GM23338 (cell line): Measurements from ENCODE around the gene NUBPL. TPM values are rescaled to one million over a fixed set of nuclear protein-coding genes. Genes with fewer than 3 reads are reported as not detected.

Experiments
- ATAC-seq: fragments of 200-7000 bp; cut with Tn5 transposase; 3 replicates; pipeline ENCODE4 v1.9.1; 2020
- DNase-seq: peaks from one replicate; pipeline ENCODE4 v3.0.0-alpha.2; 2015; ENCODE audit warnings: low spot score
- H2AFZ ChIP-seq: fragments of 200-600 bp; sonication (generic); 2 replicates; pipeline ENCODE4 v1.8.0; 2016; ENCODE audit warnings: antibody characterized with exemption, mild to moderate bottlenecking, moderate library complexity
- H3F3A ChIP-seq: fragments of 200-600 bp; sonication (generic); replicated peaks from 2 replicates; pipeline ENCODE4 v1.8.0; 2017; ENCODE audit warnings: antibody characterized with exemption, mixed run types, low read depth
- H3K27ac ChIP-seq: fragments of 200-600 bp; sonication (generic); 2 replicates; pipeline ENCODE4 v1.6.1; 2016; ENCODE audit warnings: low read depth
- H3K27me3 ChIP-seq: fragments of 200-600 bp; sonication (generic); 2 replicates; pipeline ENCODE4 v1.8.0; 2016; ENCODE audit warnings: mild to moderate bottlenecking, mixed run types, moderate library complexity; ENCODE audit not compliant: insufficient read depth
- H3K36me3 ChIP-seq: fragments of 200-600 bp; sonication (generic); 2 replicates; pipeline ENCODE4 v1.8.0; 2016; ENCODE audit warnings: mild to moderate bottlenecking; ENCODE audit not compliant: insufficient read depth
- H3K4me1 ChIP-seq: fragments of 200-600 bp; sonication (generic); 2 replicates; pipeline ENCODE4 v1.8.0; 2016; ENCODE audit warnings: mild to moderate bottlenecking, moderate library complexity; ENCODE audit not compliant: insufficient read depth
- H3K4me2 ChIP-seq: fragments of 200-600 bp; sonication (generic); 2 replicates; pipeline ENCODE4 v1.7.1; 2017; ENCODE audit warnings: mixed run types
- H3K4me3 ChIP-seq: fragments of 200-600 bp; sonication (generic); 2 replicates; pipeline ENCODE4 v1.6.1; 2016; ENCODE audit warnings: mixed run types
- H3K79me2 ChIP-seq: fragments of 200-600 bp; sonication (generic); replicated peaks from 2 replicates; pipeline ENCODE4 v1.8.0; 2017; ENCODE audit warnings: mild to moderate bottlenecking; ENCODE audit not compliant: insufficient read depth
- H3K9me2 ChIP-seq: fragments of 200-600 bp; sonication (generic); 2 replicates; pipeline ENCODE4 v1.8.0; 2017; ENCODE audit not compliant: insufficient read depth
- H4K20me1 ChIP-seq: fragments of 200-600 bp; sonication (generic); replicated peaks from 2 replicates; pipeline ENCODE4 v1.8.0; 2017; ENCODE audit warnings: mild to moderate bottlenecking; ENCODE audit not compliant: insufficient read depth
- H3K27ac Mint-ChIP-seq: 2 replicates; pipeline ENCODE4 v1.8.0; 2020; ENCODE audit warnings: inconsistent platforms, mild to moderate bottlenecking, moderate library complexity, mixed read lengths
- H3K27me3 Mint-ChIP-seq: 3 replicates; pipeline ENCODE4 v1.8.0; 2022; ENCODE audit warnings: low read depth, mild to moderate bottlenecking, moderate library complexity, mixed read lengths, inconsistent platforms; ENCODE audit not compliant: insufficient read depth, poor library complexity
- H3K36me3 Mint-ChIP-seq: 3 replicates; pipeline ENCODE4 v1.8.0; 2021; ENCODE audit warnings: low read depth, mild to moderate bottlenecking, inconsistent platforms, moderate library complexity, mixed read lengths
- H3K4me1 Mint-ChIP-seq: 3 replicates; pipeline ENCODE4 v1.8.0; 2020; ENCODE audit warnings: mild to moderate bottlenecking, inconsistent platforms, mixed read lengths
- H3K4me3 Mint-ChIP-seq: 3 replicates; pipeline ENCODE4 v1.8.0; 2021; ENCODE audit warnings: moderate library complexity, mild to moderate bottlenecking, inconsistent platforms, mixed read lengths
- H3K9me3 Mint-ChIP-seq: 3 replicates; pipeline ENCODE4 v1.8.0; 2020; ENCODE audit warnings: moderate library complexity, mild to moderate bottlenecking, inconsistent platforms, mixed read lengths
- CREB1 ChIP-seq: fragments of 250-450 bp; sonication (Bioruptor Pico); IDR thresholded peaks from 2 replicates; pipeline ENCODE4 v1.5.0; 2020; ENCODE audit warnings: low read depth, mild to moderate bottlenecking, moderate library complexity
- STAT1 ChIP-seq: IDR thresholded peaks from one replicate; pipeline ENCODE4 v1.6.1; 2016; ENCODE audit warnings: antibody characterized with exemption; ENCODE audit not compliant: unreplicated experiment
- ZNF114 ChIP-seq: fragments of 250-450 bp; sonication (Bioruptor Pico); IDR thresholded peaks from 2 replicates; pipeline ENCODE4 v1.5.0; 2020; ENCODE audit warnings: mild to moderate bottlenecking, moderate library complexity
- ZNF331 ChIP-seq: fragments of 250-450 bp; sonication (Bioruptor Pico); IDR thresholded peaks from 2 replicates; pipeline ENCODE4 v1.5.0; 2020; ENCODE audit warnings: low read depth, mild to moderate bottlenecking, moderate library complexity
- ZNF462 ChIP-seq: fragments of 250-450 bp; sonication (Bioruptor Pico); IDR thresholded peaks from 2 replicates; pipeline ENCODE4 v1.5.0; 2020; ENCODE audit warnings: mild to moderate bottlenecking, moderate library complexity
- polyA plus RNA-seq: library from polyadenylated mRNA; unstranded; fragments of >200 nt; fragmentation: Nextera tagmentation; extraction: Ambion mirVana; gene quantifications from 2 replicates; pipeline ENCODE4 v1.2.1, GENCODE V29; 2016
- total RNA-seq: library from RNA; depleted of rRNA; stranded (reverse); fragments of >200 nt; shearing (Covaris generic); gene quantifications from 2 replicates; pipeline ENCODE4 v1.2.3, GENCODE V29; 2014
- TF ChIP-seq, protein P1 (sequence below): IDR thresholded peaks from one replicate; pipeline ENCODE4 v1.6.1; 2018; ENCODE audit warnings: antibody characterized with exemption; ENCODE audit not compliant: unreplicated experiment

The NUBPL gene
- total and polyA plus RNA-seq, 2 experiments from 2014 or later = 6.1 to 20.7 TPM

DNA sequence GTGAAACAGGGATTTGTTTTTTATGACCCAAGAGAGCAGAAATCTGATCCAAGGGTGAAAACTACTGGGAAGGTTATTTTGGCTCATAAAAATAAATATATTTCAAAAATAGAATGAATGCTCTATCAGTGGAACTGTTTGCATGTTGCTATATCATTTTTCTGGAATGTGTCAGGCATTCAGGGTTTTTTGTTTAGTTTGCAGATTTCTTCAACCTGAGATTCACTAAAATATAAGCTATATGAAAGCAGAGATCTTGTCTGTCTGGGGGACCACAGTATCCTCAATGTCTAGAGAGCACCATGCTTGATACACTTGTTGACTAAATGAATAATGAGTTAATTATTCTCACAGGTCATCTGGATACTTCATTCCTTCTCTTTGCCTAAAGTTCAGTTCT lies 165.1 kb downstream of the NUBPL start (continued):
- TF ChIP-seq ZNF462 (CRISPR knock-in tag) (no peak), ZNF331 (CRISPR knock-in tag) (no peak), STAT1 (no peak)

DNA sequence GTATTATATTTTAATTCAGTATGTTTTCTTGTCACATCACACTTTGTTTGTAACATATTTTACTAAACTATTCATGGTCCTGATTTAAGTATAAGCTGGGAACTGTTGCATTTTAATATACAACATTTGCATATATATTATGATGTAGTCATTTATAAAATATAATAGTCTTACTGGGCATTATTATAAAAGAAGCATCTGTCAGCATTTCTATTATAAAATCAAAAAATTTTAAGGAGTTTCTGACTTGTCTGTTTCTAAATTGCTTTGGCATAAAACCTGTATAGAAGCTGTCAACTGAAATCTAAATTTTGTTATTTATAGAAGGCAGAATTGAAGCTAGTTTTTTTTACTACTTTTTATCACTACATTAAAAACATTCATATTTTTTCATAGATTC lies 166.6 kb downstream of the NUBPL start:
- Histone ChIP-seq H3K4me2 (no peak overlapping the region), H3K27me3 (no peaks in the 10 kb centered on the region), H3K9me2 (peaks cover 3% of the 10 kb centered on the region; the same call in 1 of the 2 replicates), H3K4me3 (no peak overlapping the region), H3K36me3 (no peaks in the 10 kb centered on the region; the same call in 1 of the 2 replicates), H3F3A (no peaks in the 10 kb centered on the region), H3K79me2 (no peaks in the 10 kb centered on the region), H3K4me1 (no peaks in the 10 kb centered on the region), H4K20me1 (no peaks in the 10 kb centered on the region), H3K27ac (no peak overlapping the region), H2AFZ (no peak overlapping the region)
- Mint-ChIP-seq H3K27ac (no peak overlapping the region), H3K9me3 (peaks cover 20% of the 10 kb centered on the region), H3K4me1 (no peaks in the 10 kb centered on the region), H3K4me3 (no peak overlapping the region), H3K27me3 (no peaks in the 10 kb centered on the region), H3K36me3 (peaks cover 13% of the 10 kb centered on the region; the same call in 1 of the 3 replicates)
- ATAC-seq (no peak), DNase-seq (no peak)
- TF ChIP-seq CREB1 (CRISPR knock-in tag) = no peak
- TF ChIP-seq ZNF462 (CRISPR knock-in tag) = no peak
- TF ChIP-seq, protein P1, sequence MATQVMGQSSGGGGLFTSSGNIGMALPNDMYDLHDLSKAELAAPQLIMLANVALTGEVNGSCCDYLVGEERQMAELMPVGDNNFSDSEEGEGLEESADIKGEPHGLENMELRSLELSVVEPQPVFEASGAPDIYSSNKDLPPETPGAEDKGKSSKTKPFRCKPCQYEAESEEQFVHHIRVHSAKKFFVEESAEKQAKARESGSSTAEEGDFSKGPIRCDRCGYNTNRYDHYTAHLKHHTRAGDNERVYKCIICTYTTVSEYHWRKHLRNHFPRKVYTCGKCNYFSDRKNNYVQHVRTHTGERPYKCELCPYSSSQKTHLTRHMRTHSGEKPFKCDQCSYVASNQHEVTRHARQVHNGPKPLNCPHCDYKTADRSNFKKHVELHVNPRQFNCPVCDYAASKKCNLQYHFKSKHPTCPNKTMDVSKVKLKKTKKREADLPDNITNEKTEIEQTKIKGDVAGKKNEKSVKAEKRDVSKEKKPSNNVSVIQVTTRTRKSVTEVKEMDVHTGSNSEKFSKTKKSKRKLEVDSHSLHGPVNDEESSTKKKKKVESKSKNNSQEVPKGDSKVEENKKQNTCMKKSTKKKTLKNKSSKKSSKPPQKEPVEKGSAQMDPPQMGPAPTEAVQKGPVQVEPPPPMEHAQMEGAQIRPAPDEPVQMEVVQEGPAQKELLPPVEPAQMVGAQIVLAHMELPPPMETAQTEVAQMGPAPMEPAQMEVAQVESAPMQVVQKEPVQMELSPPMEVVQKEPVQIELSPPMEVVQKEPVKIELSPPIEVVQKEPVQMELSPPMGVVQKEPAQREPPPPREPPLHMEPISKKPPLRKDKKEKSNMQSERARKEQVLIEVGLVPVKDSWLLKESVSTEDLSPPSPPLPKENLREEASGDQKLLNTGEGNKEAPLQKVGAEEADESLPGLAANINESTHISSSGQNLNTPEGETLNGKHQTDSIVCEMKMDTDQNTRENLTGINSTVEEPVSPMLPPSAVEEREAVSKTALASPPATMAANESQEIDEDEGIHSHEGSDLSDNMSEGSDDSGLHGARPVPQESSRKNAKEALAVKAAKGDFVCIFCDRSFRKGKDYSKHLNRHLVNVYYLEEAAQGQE = no peak
- TF ChIP-seq ZNF114 = no peak
